ENCODE measurements around the gene KRT74.

KRT74 gene

GRCh38 chr12:52590021-52590420 lies 16.4 kb upstream of the KRT74 start:
- Histone ChIP-seq H3K9me3 (ENCODE audit: insufficient read depth, low read length) (no peaks in the 10 kb centered on the region), H3F3A (ENCODE audit: insufficient read depth) (no peaks in the 10 kb centered on the region), H3K27ac (ENCODE audit: low read depth, low read length) (no peak overlapping the region), H3K4me2 (ENCODE audit: low read depth, low read length, poor library complexity, severe bottlenecking) (no peak overlapping the region), H4K20me1 (ENCODE audit: low read depth, low read length) (no peaks in the 10 kb centered on the region), H3K79me2 (ENCODE audit: insufficient read depth, low read length) (no peaks in the 10 kb centered on the region), H2AFZ (ENCODE audit: low read depth, low read length, severe bottlenecking) (no peak overlapping the region), H3K9ac (ENCODE audit: low read length) (no peak overlapping the region), H3K36me3 (ENCODE audit: low read length) (no peaks in the 10 kb centered on the region), H3K27me3 (ENCODE audit: low read length) (no peaks in the 10 kb centered on the region), H3K9me2 (replicated peaks; ENCODE audit: insufficient read depth, low read length) (no peaks in the 10 kb centered on the region), H3K4me3 (ENCODE audit: insufficient read depth, low read length, poor library complexity, severe bottlenecking) (no peak overlapping the region)
- no peak for TF ChIP-seq CTCF (IDR thresholded peaks at IDR 0.05; ENCODE audit: insufficient read depth, low read length, poor library complexity, severe bottlenecking)

DNA sequence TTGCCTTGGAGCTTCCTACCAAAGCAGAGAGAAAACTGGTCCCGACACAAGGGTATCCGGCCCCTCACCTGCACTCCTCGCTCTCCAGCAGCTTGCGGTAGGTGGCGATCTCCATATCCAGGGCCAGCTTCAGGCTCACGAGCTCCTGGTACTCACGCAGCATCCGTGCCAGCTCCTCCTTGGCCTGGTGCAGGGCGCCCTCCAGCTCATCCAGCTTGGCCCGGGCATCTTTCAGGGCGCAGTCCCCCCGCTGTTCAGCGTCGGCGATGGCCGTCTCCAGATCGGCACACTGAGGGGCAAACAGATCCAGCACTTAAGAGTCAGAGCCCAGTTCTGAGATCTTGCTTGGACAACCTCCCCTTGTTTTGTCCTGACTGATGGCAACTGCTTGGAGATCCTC lies 13.9 kb upstream of the KRT74 start:
- no peak overlapping the region for H3K27ac ChIP-seq (ENCODE audit: low read depth, low read length)
- H3K79me2 ChIP-seq (ENCODE audit: insufficient read depth, low read length), result no peaks in the 10 kb centered on the region
- TF ChIP-seq EZH2phosphoT487 (conservative IDR thresholded peaks at IDR 0.05; ENCODE audit: low read length) (no peak), CTCF (IDR thresholded peaks at IDR 0.05; ENCODE audit: insufficient read depth, low read length, poor library complexity, severe bottlenecking) (no peak)
- no peak overlapping the region for H3K9ac ChIP-seq (ENCODE audit: low read length)
- no peaks in the 10 kb centered on the region for H3K27me3 ChIP-seq (ENCODE audit: low read length)
- no peaks in the 10 kb centered on the region for H3K36me3 ChIP-seq (ENCODE audit: low read length)
- H3F3A ChIP-seq (ENCODE audit: insufficient read depth), result no peaks in the 10 kb centered on the region
- H3K4me3 ChIP-seq (ENCODE audit: insufficient read depth, low read length, poor library complexity, severe bottlenecking), result no peak overlapping the region
- no peak overlapping the region for H2AFZ ChIP-seq (ENCODE audit: low read depth, low read length, severe bottlenecking)
- no peaks in the 10 kb centered on the region for H4K20me1 ChIP-seq (ENCODE audit: low read depth, low read length)
- no peaks in the 10 kb centered on the region for H3K9me3 ChIP-seq (ENCODE audit: insufficient read depth, low read length)
- H3K4me2 ChIP-seq (ENCODE audit: low read depth, low read length, poor library complexity, severe bottlenecking), result no peak overlapping the region
- H3K9me2 ChIP-seq (replicated peaks; ENCODE audit: insufficient read depth, low read length), result no peaks in the 10 kb centered on the region

DNA sequence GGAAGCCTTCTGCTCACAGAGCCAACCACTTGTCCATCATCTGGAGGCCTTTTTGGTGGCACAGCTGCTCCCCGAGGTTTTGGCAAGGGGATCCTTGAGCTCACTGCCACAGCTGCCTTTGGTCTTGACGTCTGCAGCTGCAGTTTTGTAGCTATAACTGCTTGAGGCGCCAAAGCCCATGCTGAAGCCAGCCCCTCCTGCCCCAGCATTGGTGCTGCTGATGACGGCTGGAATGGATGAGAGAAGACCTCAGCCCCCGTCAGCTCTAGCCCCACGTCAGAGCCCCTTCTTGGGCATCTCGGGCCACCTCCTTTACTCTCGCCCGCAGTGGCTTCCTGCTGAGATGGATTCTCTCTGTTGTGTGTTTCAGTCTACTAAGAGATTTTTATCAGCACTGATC lies 12.3 kb upstream of the KRT74 start:
- TF ChIP-seq EZH2phosphoT487 (conservative IDR thresholded peaks at IDR 0.05; ENCODE audit: low read length), result no peak
- no peak for TF ChIP-seq CTCF (IDR thresholded peaks at IDR 0.05; ENCODE audit: insufficient read depth, low read length, poor library complexity, severe bottlenecking)
- H3K4me3 ChIP-seq (ENCODE audit: insufficient read depth, low read length, poor library complexity, severe bottlenecking), result no peak overlapping the region
- H3K27me3 ChIP-seq (ENCODE audit: low read length), result no peaks in the 10 kb centered on the region

GRCh38 chr12:52585066-52585465 lies 11.4 kb upstream of the KRT74 start:
- Histone ChIP-seq H3K4me2 (ENCODE audit: low read depth, low read length, poor library complexity, severe bottlenecking) (no peak overlapping the region), H3K9ac (ENCODE audit: low read length) (no peak overlapping the region), H3F3A (ENCODE audit: insufficient read depth) (no peaks in the 10 kb centered on the region), H3K9me3 (ENCODE audit: insufficient read depth, low read length) (no peaks in the 10 kb centered on the region), H3K27ac (ENCODE audit: low read depth, low read length) (no peak overlapping the region), H3K27me3 (ENCODE audit: low read length) (no peaks in the 10 kb centered on the region), H3K9me2 (replicated peaks; ENCODE audit: insufficient read depth, low read length) (no peaks in the 10 kb centered on the region), H3K79me2 (ENCODE audit: insufficient read depth, low read length) (no peaks in the 10 kb centered on the region), H2AFZ (ENCODE audit: low read depth, low read length, severe bottlenecking) (no peak overlapping the region), H4K20me1 (ENCODE audit: low read depth, low read length) (no peaks in the 10 kb centered on the region), H3K36me3 (ENCODE audit: low read length) (no peaks in the 10 kb centered on the region), H3K4me3 (ENCODE audit: insufficient read depth, low read length, poor library complexity, severe bottlenecking) (no peak overlapping the region)
- TF ChIP-seq EZH2phosphoT487 (conservative IDR thresholded peaks at IDR 0.05; ENCODE audit: low read length) (no peak), CTCF (IDR thresholded peaks at IDR 0.05; ENCODE audit: insufficient read depth, low read length, poor library complexity, severe bottlenecking) (no peak)

More for the DNA sequence above, 12.3 kb upstream of the KRT74 start:
- H3F3A ChIP-seq (ENCODE audit: insufficient read depth), result no peaks in the 10 kb centered on the region
- H3K4me2 ChIP-seq (ENCODE audit: low read depth, low read length, poor library complexity, severe bottlenecking), result no peak overlapping the region
- H3K36me3 ChIP-seq (ENCODE audit: low read length), result no peaks in the 10 kb centered on the region
- H3K27ac ChIP-seq (ENCODE audit: low read depth, low read length), result no peak overlapping the region
- no peaks in the 10 kb centered on the region for H3K9me3 ChIP-seq (ENCODE audit: insufficient read depth, low read length)
- H4K20me1 ChIP-seq (ENCODE audit: low read depth, low read length), result no peaks in the 10 kb centered on the region
- no peaks in the 10 kb centered on the region for H3K79me2 ChIP-seq (ENCODE audit: insufficient read depth, low read length)
- no peaks in the 10 kb centered on the region for H3K9me2 ChIP-seq (replicated peaks; ENCODE audit: insufficient read depth, low read length)
- H3K9ac ChIP-seq (ENCODE audit: low read length), result no peak overlapping the region
- no peak overlapping the region for H2AFZ ChIP-seq (ENCODE audit: low read depth, low read length, severe bottlenecking)
